GM19438 (cell line): ENCODE data around the gene B3GAT3.
A peak's percentile ranks its signal among the peaks of the same experiment; 100 is the strongest.
"Not testable (repeated sequence)": the region's sequence is repeated elsewhere in the genome, so short reads cannot be mapped to it uniquely, and the experiment has no call there.

Experiments used
- ATAC-seq: cut with Tn5 transposase; IDR thresholded peaks from one replicate; pipeline ENCODE4 v1.9.1; 2021; ENCODE audit warnings: low read depth; ENCODE audit not compliant: unreplicated experiment

B3GAT3 gene

GRCh38 chr11:62604460-62605120, 17.2 kb downstream of the B3GAT3 start:
- no peak for ATAC-seq

- ATAC-seq: no peak
These were observed 17.9 kb downstream of the B3GAT3 start for GRCh38 chr11:62603776-62604299.

GRCh38 chr11:62603072-62603408, 18.7 kb downstream of the B3GAT3 start:
- no peak for ATAC-seq

GRCh38 chr11:62602141-62603071, 19.4 kb downstream of the B3GAT3 start:
- ATAC-seq: no peak

GRCh38 chr11:62601372-62602140, 20.2 kb downstream of the B3GAT3 start, which contains the start of gene MTA2:
TSS of gene MTA2 (minus strand) at chr11:62601865. CDS start at chr11:62601450, 415 bp downstream.
- ATAC-seq: peak; percentile 72

- no peak for ATAC-seq
These were observed 20.7 kb downstream of the B3GAT3 start for GRCh38 chr11:62601122-62601371.

- ATAC-seq: no peak
These were observed 21.2 kb downstream of the B3GAT3 start for GRCh38 chr11:62600367-62601121.

GRCh38 chr11:62599901-62600300, 21.9 kb downstream of the B3GAT3 start:
- no peak for ATAC-seq

- ATAC-seq: peak; percentile 51
These were observed 22.6 kb downstream of the B3GAT3 start for GRCh38 chr11:62599069-62599696.

GRCh38 chr11:62595124-62595523, 26.7 kb downstream of the B3GAT3 start:
- ATAC-seq: no peak

GRCh38 chr11:62593434-62594044, 28.2 kb downstream of the B3GAT3 start:
- no peak for ATAC-seq

- no peak for ATAC-seq
These were observed 28.8 kb downstream of the B3GAT3 start for GRCh38 chr11:62592989-62593421.

GRCh38 chr11:62592146-62592815, 29.5 kb downstream of the B3GAT3 start:
- no peak for ATAC-seq

GRCh38 chr11:62591448-62592145, 30.2 kb downstream of the B3GAT3 start, which contains the start of gene TUT1:
TSS of gene TUT1 (minus strand) at chr11:62591523. CDS start at chr11:62591485, 38 bp downstream.
- ATAC-seq: peak; percentile 89

GRCh38 chr11:62588966-62589637, 32.7 kb downstream of the B3GAT3 start:
- no peak for ATAC-seq

GRCh38 chr11:62585356-62585755, 36.4 kb downstream of the B3GAT3 start:
- ATAC-seq: not testable (repeated sequence)

- ATAC-seq: not testable (repeated sequence)
These were observed 40.1 kb downstream of the B3GAT3 start for GRCh38 chr11:62581735-62582134.
